HepG2 (cell line): ENCODE measurements around the gene HAUS5. TPM values are rescaled to one million over a fixed set of nuclear protein-coding genes. Genes with fewer than 3 reads are reported as not detected.

ENCODE experiments used
- AGO2 ChIP-seq: fragments of 200-400 bp; formaldehyde crosslinking; optimal IDR thresholded peaks from 2 replicates; pipeline ENCODE3; 2017; ENCODE audit warnings: mild to moderate bottlenecking, low read depth, low read length, moderate library complexity
- ATF3 ChIP-seq: sonication (generic); formaldehyde crosslinking; IDR thresholded peaks from 2 replicates; pipeline ENCODE4 v1.4.0; 2020; ENCODE audit warnings: missing genetic modification reagents
- CHD2 ChIP-seq: IDR thresholded peaks from 2 replicates; pipeline ENCODE4 v1.6.1; 2011; ENCODE audit warnings: low read depth, low read length, improper control_type of control experiment
- E2F2 ChIP-seq: sonication (generic); formaldehyde crosslinking; IDR thresholded peaks from 2 replicates; pipeline ENCODE4 v1.4.0; 2020; ENCODE audit warnings: missing genetic modification reagents, borderline replicate concordance
- EZH2 ChIP-seq: conservative IDR thresholded peaks from 2 replicates; pipeline ENCODE4 v1.6.1; 2012; ENCODE audit warnings: mild to moderate bottlenecking, low read depth, low read length, moderate library complexity
- HOXD1 ChIP-seq: sonication (generic); formaldehyde crosslinking; IDR thresholded peaks from 2 replicates; pipeline ENCODE4 v1.5.0; 2020; ENCODE audit warnings: missing genetic modification reagents
- KDM5A ChIP-seq: fragments of 200-600 bp; sonication (generic); IDR thresholded peaks from 2 replicates; pipeline ENCODE4 v1.7.0; 2018; ENCODE audit warnings: antibody characterized with exemption, mild to moderate bottlenecking, low read length, borderline replicate concordance
- PBX2 ChIP-seq: IDR thresholded peaks from 2 replicates; pipeline ENCODE4 v1.6.1; 2016; ENCODE audit warnings: control low read depth
- RAD21 ChIP-seq: fragments of 450-650 bp; formaldehyde crosslinking; IDR thresholded peaks from 2 replicates; pipeline ENCODE4 v1.5.0; 2020; ENCODE audit warnings: mild to moderate bottlenecking
- RNF2 ChIP-seq: fragments of 450-650 bp; conservative IDR thresholded peaks from 2 replicates; pipeline ENCODE4 v1.6.1; 2016; ENCODE audit warnings: low read depth
- YEATS4 ChIP-seq: sonication (generic); formaldehyde crosslinking; IDR thresholded peaks from 2 replicates; pipeline ENCODE4 v1.4.0; 2020; ENCODE audit warnings: missing genetic modification reagents, borderline replicate concordance
- ZBTB7A ChIP-seq: sonication (generic); formaldehyde crosslinking; IDR thresholded peaks from 2 replicates; pipeline ENCODE4 v1.8.0; 2022; ENCODE audit warnings: mild to moderate bottlenecking, missing genetic modification reagents
- ZNF333 ChIP-seq: sonication (generic); formaldehyde crosslinking; IDR thresholded peaks from 2 replicates; pipeline ENCODE4 v1.4.0; 2020; ENCODE audit warnings: mild to moderate bottlenecking, missing genetic modification reagents, borderline replicate concordance
- ZNF605 ChIP-seq: sonication (generic); formaldehyde crosslinking; IDR thresholded peaks from 2 replicates; pipeline ENCODE4 v1.8.0; 2022; ENCODE audit warnings: mild to moderate bottlenecking, missing genetic modification reagents
- ZNF768 ChIP-seq: sonication (generic); formaldehyde crosslinking; IDR thresholded peaks from 2 replicates; pipeline ENCODE4 v1.4.0; 2020; ENCODE audit warnings: missing genetic modification reagents
- ZNF839 ChIP-seq: sonication (generic); formaldehyde crosslinking; IDR thresholded peaks from 2 replicates; pipeline ENCODE4 v1.4.0; 2020; ENCODE audit warnings: missing genetic modification reagents, mild to moderate bottlenecking, borderline replicate concordance
- polyA plus RNA-seq, 8 experiments: library from polyadenylated mRNA; depleted of rRNA in 3 of 8; stranded (reverse) in 7 of 8; unstranded in 1 of 8; fragments of >200 nt; fragmentation: Illumina TruSeq in 4 of 8; extraction: Trizol in 4 of 8; gene quantifications; 2 replicates each; pipeline versions ENCODE4 v1.2.1 to v1.2.3, GENCODE V29; 2011 to 2016; ENCODE audit warnings: low read depth in 4 of 8, missing spikeins in 1 of 8, mixed read lengths in 1 of 8; ENCODE audit not compliant: insufficient read depth in 1 of 8
- total RNA-seq, 5 experiments: library from RNA; depleted of rRNA; stranded (reverse); fragments of >200 nt; fragmentation: Illumina TruSeq; extraction: Trizol; gene quantifications; 2 replicates each; pipeline ENCODE4 v1.2.3, GENCODE V29; 2016; ENCODE audit warnings: low read depth in 1 of 5
- TF ChIP-seq, protein P1 (sequence below): sonication (generic); formaldehyde crosslinking; IDR thresholded peaks from 2 replicates; pipeline ENCODE4 v1.4.0; 2020; ENCODE audit warnings: mild to moderate bottlenecking, missing genetic modification reagents
- TF ChIP-seq, protein P2 (sequence below): sonication (generic); formaldehyde crosslinking; IDR thresholded peaks from 2 replicates; pipeline ENCODE4 v1.5.0; 2020; ENCODE audit warnings: mild to moderate bottlenecking, missing genetic modification reagents
- TF ChIP-seq, protein P3 (sequence below): IDR thresholded peaks from 2 replicates; pipeline ENCODE4 v1.6.1; 2012; ENCODE audit warnings: inconsistent platforms
- TF ChIP-seq, protein P4 (sequence below): sonication (generic); formaldehyde crosslinking; IDR thresholded peaks from 2 replicates; pipeline ENCODE4 v1.4.0; 2020; ENCODE audit warnings: missing genetic modification reagents
- TF ChIP-seq, protein P5 (sequence below): sonication (generic); formaldehyde crosslinking; IDR thresholded peaks from 2 replicates; pipeline ENCODE4 v1.8.0; 2023; ENCODE audit warnings: mild to moderate bottlenecking, missing genetic modification reagents

HAUS5 gene
- total and polyA plus RNA-seq, 2 of the 13 experiments (the other 11 are each of a cell fraction or from before 2014, with no cell fraction given), result 10.3 to 17.7 TPM

- 0 out of 2 replicates have a peak, but pooled peaks have one; percentile 48 for TF ChIP-seq ZNF333 (CRISPR knock-in tag)
- TF ChIP-seq ZBTB7A (CRISPR knock-in tag), result 0 out of 2 replicates have a peak, but pooled peaks have one; percentile 52
- peak; percentile 60; the same call in 1 of the 2 replicates for TF ChIP-seq RNF2
- TF ChIP-seq HOXD1 (CRISPR knock-in tag), result peak; percentile 22; the same call in 1 of the 2 replicates
- peak; percentile 100 for TF ChIP-seq KDM5A
- TF ChIP-seq ZNF605 (CRISPR knock-in tag), result peak; percentile 64; the same call in 1 of the 2 replicates
- peak; percentile 46 for TF ChIP-seq RAD21 (CRISPR knock-in tag)
- TF ChIP-seq EZH2, result no peak
- TF ChIP-seq E2F2, result 0 out of 2 replicates have a peak, but pooled peaks have one; percentile 71
- TF ChIP-seq, protein P1, sequence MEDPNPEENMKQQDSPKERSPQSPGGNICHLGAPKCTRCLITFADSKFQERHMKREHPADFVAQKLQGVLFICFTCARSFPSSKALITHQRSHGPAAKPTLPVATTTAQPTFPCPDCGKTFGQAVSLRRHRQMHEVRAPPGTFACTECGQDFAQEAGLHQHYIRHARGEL (CRISPR knock-in tag), result no peak
- TF ChIP-seq ZNF768 (CRISPR knock-in tag), result no peak
- TF ChIP-seq, protein P2, sequence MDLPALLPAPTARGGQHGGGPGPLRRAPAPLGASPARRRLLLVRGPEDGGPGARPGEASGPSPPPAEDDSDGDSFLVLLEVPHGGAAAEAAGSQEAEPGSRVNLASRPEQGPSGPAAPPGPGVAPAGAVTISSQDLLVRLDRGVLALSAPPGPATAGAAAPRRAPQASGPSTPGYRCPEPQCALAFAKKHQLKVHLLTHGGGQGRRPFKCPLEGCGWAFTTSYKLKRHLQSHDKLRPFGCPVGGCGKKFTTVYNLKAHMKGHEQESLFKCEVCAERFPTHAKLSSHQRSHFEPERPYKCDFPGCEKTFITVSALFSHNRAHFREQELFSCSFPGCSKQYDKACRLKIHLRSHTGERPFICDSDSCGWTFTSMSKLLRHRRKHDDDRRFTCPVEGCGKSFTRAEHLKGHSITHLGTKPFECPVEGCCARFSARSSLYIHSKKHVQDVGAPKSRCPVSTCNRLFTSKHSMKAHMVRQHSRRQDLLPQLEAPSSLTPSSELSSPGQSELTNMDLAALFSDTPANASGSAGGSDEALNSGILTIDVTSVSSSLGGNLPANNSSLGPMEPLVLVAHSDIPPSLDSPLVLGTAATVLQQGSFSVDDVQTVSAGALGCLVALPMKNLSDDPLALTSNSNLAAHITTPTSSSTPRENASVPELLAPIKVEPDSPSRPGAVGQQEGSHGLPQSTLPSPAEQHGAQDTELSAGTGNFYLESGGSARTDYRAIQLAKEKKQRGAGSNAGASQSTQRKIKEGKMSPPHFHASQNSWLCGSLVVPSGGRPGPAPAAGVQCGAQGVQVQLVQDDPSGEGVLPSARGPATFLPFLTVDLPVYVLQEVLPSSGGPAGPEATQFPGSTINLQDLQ, result no peak
- peak; percentile 77 for TF ChIP-seq CHD2
- TF ChIP-seq, protein P3, sequence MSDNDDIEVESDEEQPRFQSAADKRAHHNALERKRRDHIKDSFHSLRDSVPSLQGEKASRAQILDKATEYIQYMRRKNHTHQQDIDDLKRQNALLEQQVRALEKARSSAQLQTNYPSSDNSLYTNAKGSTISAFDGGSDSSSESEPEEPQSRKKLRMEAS, result peak; percentile 69
- TF ChIP-seq ZNF839 (CRISPR knock-in tag), result no peak
- TF ChIP-seq YEATS4, result peak; percentile 82; the same call in 1 of the 2 replicates
- TF ChIP-seq AGO2, result peak; percentile 38
- no peak for TF ChIP-seq PBX2 (CRISPR knock-in tag)
- TF ChIP-seq, protein P4, sequence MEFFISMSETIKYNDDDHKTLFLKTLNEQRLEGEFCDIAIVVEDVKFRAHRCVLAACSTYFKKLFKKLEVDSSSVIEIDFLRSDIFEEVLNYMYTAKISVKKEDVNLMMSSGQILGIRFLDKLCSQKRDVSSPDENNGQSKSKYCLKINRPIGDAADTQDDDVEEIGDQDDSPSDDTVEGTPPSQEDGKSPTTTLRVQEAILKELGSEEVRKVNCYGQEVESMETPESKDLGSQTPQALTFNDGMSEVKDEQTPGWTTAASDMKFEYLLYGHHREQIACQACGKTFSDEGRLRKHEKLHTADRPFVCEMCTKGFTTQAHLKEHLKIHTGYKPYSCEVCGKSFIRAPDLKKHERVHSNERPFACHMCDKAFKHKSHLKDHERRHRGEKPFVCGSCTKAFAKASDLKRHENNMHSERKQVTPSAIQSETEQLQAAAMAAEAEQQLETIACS (CRISPR knock-in tag), result peak; percentile 36; the same call in 1 of the 2 replicates
- TF ChIP-seq ATF3 (CRISPR knock-in tag), result peak; percentile 54; the same call in 1 of the 2 replicates
- TF ChIP-seq, protein P5, sequence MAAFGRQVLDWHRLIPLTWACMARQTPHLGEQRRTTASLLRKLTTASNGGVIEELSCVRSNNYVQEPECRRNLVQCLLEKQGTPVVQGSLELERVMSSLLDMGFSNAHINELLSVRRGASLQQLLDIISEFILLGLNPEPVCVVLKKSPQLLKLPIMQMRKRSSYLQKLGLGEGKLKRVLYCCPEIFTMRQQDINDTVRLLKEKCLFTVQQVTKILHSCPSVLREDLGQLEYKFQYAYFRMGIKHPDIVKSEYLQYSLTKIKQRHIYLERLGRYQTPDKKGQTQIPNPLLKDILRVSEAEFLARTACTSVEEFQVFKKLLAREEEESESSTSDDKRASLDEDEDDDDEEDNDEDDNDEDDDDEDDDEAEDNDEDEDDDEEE, result 0 out of 2 replicates have a peak, but pooled peaks have one; percentile 35
Measured at GRCh38 chr19:35628565-35629331, 16.2 kb downstream of the HAUS5 start, which contains the start of gene RBM42 (continued).
